Cerebellar nuclear complex (tissue), 1 donor: ENCODE results near the gene NDUFA6.
"Not testable (repeated sequence)": the region's sequence is repeated elsewhere in the genome, so short reads cannot be mapped to it uniquely, and the experiment has no call there.

Source experiments
- DNase-seq, 2 experiments: peaks; one replicate each; lab custom pipeline; 2025; lab: John Stamatoyannopoulos, UW

The NDUFA6 gene

DNA sequence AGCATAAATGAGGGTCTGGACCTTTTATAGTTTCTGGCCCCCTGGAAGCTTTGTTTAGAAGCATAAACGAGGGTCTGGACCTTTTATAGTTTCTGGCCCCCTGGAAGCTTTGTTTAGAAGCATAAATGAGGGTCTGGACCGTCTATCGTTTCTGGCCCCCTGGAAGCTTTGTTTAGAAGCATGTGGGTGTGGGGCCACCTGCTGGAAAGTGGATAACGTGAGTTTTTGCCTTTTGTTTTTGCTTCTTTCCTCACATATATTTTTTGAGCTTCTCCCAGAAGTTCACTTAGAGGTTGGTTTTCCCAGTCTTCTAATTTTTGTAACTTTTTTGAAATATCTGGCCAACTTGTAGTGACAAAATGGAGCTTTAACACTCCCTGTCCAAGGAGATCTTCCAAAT, 22.2 kb upstream of the NDUFA6 start:
- not testable (repeated sequence) for DNase-seq

- DNase-seq = no peak
These were observed 21.2 kb upstream of the NDUFA6 start for GRCh38 chr22:42111798-42112197.

GRCh38 chr22:42108848-42109247, 18.3 kb upstream of the NDUFA6 start:
- no peak for DNase-seq

DNA sequence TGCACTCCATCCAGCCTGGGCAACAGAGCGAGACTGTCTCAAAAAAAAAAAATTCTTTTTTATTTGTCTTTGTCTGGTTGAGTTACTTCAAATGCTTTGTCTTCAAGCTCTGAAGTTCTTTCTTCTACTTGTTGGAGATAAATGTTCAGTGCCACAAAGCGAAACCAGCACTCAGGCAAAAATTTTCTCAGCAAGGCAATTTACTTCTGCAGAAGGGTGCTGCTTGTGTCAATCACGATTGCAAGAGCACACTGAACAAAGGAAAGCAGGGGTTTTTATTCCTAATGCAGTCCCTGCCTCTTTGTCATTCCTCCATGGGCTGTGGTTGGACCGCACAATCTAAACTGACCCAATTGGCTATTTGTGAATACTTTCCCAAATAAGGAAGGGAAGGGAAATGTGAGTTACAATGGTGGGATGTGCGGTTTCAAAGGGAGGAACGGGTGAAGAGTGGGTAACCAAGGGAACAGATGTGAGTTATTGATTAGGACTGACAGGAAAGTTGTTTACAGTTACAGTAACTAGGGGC, 13.8 kb upstream of the NDUFA6 start:
- DNase-seq = not testable (repeated sequence)

DNA sequence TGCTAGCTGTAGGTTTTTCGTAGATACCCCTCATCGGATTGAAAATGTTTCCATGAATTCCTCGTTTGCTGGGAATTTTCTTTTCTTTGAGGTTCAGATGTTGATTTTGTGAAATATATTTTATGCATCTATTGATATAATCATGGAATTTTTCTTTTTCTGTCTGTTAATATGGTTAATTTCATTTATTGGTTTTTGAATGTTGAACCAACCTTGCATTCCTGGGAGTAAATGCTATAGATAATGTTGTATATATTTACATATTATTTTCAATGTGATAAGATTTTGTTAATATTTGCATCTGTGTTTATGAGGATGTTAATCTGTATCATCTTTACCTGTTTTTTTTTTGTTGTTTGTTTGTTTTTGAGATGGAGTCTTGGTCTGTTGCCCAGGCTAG, 10.6 kb upstream of the NDUFA6 start:
- no peak for DNase-seq

DNA sequence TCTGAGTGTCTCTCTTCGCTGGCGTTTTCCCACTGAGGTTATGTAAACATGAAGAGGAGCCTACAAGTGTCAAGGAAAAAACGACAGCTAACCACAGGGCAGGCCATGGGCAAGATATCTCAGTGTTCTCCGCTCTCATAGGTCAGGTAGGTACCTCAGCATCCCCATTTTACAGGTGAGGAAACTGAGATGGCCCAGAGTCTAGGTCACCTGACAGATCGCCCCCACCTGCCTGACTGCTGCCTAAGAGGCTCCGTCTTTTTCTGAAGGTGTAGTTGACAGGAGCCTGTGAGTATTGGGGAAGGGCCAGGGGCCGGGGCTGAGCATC, 847 bp upstream of the NDUFA6 start:
- no peak for DNase-seq

GRCh38 chr22:42086051-42086450, 4.5 kb downstream of the NDUFA6 start:
- no peak for DNase-seq

GRCh38 chr22:42084874-42085273, 5.7 kb downstream of the NDUFA6 start:
- no peak for DNase-seq

DNA sequence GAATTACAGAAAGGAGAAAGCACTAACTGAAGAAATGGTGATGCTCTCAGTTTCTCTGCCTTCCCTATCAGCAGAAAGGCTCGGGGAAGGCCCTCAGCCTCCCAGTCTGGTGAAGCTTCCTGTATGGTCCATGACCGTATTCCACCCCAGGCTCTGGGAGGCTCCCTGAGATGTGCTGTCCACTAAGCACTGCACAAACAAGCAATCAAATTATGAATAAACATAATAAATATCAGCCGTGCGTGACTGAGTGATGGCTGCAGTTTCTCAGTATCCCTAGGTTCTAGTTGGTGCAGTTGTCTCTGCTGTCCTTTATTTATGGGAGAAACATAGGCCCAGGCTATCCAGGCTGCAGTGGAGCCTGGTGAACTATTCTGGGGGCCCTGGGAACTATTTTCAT, 7.5 kb downstream of the NDUFA6 start:
- no peak for DNase-seq

- DNase-seq = no peak
These were observed 10.3 kb downstream of the NDUFA6 start for GRCh38 chr22:42080287-42080686.

- DNase-seq = peak; percentile 91 to 93
These were observed 11.0 kb downstream of the NDUFA6 start, which contains the start of gene SMDT1 for GRCh38 chr22:42079319-42080251. SMDT1 (plus strand) TSS chr22:42079700; CDS start chr22:42079769, 69 bp downstream.

DNA sequence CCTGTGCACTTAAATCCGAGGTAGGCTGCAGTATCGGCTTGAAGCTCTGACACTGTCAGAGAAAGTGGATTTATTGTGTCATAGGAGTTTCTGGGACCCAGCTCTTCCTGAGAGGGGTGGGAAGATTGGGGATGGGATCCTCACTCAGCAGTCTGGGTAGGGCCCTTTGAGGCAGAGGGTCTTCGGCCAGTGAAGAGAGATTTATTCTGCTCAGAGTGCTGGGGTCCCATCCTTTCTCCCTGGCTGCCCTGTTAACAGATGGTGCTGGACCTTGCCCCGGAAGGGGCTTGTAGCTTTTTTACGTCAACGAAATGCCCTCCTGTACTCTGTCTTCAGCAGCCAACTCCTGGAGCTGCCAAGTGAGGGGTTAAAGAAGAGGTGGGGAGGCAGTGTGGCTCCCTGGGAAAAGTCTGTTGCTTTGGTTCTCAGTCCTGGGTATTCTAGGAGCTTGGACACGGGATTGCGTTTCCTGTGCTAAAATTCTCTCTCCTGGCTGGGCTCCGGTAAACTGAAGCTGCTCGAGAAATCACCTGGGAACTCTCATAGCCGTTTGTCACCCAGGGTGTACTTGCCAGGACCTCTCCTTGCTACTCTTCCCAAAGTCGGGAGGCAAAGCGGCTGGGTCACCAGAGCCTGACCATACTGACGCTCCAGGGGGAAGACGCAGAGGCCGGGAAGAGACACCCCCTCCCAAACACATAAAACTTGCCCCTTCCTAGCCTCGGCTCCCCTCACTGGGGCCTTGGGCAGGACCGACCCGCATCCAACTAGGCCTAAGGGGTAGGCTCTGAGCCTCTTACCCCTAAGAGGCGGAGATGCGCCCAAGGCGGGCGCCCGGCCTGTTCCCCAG, 11.9 kb downstream of the NDUFA6 start:
- DNase-seq = no peak

DNA sequence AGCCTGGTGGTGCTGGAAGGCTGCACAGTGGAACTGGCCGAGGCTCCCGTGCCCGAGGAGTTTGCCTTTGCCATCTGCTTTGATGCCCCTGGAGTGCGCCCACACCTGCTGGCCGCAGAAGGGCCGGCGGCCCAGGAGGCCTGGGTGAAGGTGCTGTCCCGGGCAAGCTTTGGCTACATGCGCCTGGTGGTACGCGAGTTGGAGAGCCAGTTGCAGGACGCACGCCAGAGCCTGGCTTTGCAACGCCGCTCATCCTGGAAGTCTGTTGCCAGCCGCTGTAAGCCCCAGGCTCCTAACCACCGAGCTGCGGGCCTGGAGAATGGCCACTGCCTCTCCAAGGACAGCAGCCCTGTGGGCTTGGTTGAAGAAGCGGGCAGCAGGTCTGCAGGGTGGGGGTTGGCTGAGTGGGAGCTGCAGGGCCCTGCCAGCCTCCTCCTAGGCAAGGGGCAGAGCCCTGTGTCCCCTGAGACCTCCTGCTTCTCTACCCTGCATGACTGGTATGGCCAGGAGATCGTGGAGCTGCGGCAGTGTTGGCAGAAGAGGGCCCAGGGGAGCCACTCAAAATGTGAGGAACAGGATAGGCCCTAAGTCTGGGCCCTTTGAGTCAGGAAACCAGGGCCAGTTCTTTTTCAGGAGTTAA, 13.0 kb downstream of the NDUFA6 start:
- peak in 1 of 2 experiments; percentile 9 for DNase-seq

DNA sequence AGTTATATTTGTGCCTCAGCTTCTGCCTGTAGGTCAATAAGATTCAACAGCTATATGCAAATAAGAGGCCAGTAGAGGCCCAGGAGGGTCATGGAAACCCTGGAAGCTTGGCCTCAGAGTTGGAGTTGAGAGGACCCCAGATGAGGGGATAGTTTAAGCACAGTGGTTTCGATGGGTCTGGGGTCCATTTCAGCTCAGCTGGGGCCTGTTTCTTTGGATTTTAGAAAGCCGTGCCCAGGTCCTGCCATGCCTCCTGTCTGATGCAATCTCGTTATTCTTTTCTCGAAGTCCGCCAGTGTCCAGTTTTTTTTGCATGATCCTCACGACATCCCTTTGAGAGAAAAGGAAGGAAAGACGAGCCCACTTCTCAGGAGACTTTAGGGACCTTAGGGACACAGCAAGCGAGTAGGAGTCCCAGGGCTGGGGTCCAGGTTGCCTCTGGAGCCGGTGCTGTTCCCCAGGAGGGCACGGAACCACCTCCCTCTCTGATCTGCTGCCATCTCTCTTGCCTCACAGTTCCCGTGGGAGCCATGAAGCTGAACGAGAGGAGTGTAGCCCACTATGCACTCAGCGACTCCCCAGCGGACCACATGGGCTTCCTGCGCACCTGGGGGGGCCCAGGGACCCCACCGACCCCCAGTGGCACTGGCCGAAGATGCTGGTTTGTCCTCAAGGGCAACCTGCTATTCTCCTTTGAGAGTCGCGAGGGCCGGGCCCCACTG, 13.6 kb downstream of the NDUFA6 start:
- DNase-seq = no peak

DNA sequence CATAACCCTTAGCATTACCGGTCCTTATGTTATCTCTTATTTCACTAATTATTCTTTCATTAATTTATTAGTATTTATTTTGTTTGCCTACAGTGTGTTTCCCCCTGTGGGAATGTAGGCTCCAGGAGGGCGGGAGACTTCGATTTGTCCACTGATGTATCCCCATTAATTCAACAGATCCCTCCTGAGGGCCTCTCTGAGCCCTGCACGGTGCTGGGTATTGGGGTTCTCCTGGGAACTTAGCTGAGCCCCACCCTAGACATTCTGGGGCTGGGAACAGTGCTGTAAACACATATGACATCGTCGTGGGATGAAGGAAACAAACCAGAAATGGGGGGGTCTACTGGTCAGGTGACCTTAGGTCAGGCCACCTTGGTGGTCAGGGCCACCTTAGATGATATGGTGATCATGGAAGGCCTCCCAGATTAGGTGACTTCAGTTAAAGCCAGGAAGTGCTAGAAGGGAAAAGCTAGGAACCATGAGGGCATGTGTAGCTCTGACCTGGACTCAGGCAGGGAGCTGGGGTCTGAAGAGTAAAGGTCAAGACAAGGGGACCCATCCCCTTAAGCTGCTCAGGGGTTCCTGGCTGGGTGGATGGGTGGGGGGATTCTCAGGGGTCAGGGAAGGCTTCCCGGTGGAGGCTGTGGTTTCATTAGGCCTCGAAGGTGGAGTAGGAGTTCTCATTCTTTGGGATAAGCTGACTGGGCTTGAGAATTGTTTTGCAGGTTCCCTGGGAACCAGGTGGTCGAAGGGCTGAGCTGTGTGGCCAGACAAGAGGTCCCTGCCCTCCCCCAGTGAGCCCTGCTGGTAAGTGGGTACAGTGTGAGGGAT, 15.5 kb downstream of the NDUFA6 start:
- DNase-seq = no peak

GRCh38 chr22:42074132-42074811, 16.3 kb downstream of the NDUFA6 start, which contains the start of gene PHETA2:
PHETA2 (plus strand) TSS chr22:42074248; CDS start chr22:42077294, 3,046 bp downstream.
- no peak for DNase-seq

DNA sequence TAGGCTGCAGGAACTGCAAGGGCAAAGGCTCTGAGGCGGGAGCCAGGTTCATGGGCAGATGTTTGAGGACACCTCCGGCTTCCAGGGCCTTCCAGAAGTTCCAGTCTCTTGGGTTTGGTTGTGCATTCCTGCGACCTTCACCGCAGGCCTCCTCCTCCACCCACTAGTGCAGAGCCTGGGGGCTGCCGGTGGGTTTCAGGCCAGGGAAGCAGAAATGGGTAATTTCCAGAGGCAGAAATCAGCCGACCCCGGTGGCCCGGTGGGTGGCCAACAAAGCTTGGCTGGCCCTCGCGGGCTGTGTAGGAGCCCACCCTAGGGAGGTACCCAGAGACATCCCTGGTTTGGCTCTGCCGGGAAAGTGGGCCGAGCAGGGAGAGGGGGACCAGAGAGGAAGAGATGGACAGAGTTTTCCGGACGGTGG, 16.9 kb downstream of the NDUFA6 start:
- DNase-seq = no peak

DNA sequence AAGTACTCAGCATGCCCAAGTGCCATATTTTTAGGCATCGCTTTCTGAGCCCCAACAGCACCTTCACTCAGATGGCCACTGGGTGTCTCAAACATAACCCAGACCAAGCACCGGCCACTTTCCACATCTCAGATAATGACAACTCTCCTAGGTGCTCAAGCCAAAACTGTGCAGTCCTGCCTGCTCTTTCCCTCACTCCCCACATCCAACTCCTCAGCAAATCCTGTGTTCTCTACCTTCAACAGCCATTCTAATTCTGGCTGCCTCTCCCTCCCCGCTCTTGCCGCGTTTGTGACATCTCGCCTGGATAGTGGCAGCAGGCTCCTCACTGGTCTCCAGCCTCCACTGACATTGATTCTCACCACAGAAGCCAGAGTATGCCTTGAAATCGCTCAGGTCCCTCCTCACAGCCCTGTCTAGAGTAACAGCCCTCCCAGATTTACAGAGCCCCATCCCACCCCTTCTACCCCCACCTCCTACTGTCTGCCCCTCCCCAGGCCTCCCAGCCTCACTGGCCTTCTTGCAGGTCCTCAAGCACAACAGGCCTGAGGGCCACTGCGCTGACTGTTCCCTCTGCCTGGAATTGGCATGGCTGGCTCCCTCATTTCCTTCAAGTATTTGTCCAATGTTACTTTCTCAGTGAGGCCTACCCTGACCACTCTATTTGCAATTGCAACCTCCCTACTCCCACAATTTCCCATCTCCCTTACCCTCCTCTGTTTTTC, 17.8 kb downstream of the NDUFA6 start:
- no peak for DNase-seq

- DNase-seq = not testable (repeated sequence)
These were observed 19.1 kb downstream of the NDUFA6 start for GRCh38 chr22:42071508-42071907.
